ENCODE data around the gene XXYLT1. TPM values are rescaled to one million over a fixed set of nuclear protein-coding genes. Genes with fewer than 3 reads are reported as not detected.

Gene XXYLT1
- total and polyA plus RNA-seq, 9 of the 15 experiments (the other 6 are each of a cell fraction or from before 2014, with no cell fraction given), result 1.9 to 18.9 (median 15.0) TPM

- TF ChIP-seq FOSL1 (tag; conservative IDR thresholded peaks at IDR 0.05) (peak; percentile 44; the same call in 1 of the 2 replicates), ZEB2 (IDR thresholded peaks at IDR 0.05) (no peak), CUX1 (CRISPR knock-in tag; IDR thresholded peaks at IDR 0.05) (no peak), ATF3 (IDR thresholded peaks at IDR 0.05) (peak; percentile 45; the same call in 1 of the 2 replicates), ATF3 (CRISPR knock-in tag; conservative IDR thresholded peaks at IDR 0.05) (no peak), GABPB2 (CRISPR knock-in tag; conservative IDR thresholded peaks at IDR 0.05) (no peak), MXI1 (IDR thresholded peaks at IDR 0.05; ENCODE audit: low read depth, low read length) (no peak), THAP7 (CRISPR knock-in tag; IDR thresholded peaks at IDR 0.05) (no peak), ARID1B (IDR thresholded peaks at IDR 0.05) (0 out of 2 replicates have a peak, but pooled peaks have one; percentile 7), TEAD1 (CRISPR knock-in tag; IDR thresholded peaks at IDR 0.05) (no peak), MIER1 (IDR thresholded peaks at IDR 0.05; ENCODE audit: low read depth) (no peak), ATF7 (IDR thresholded peaks at IDR 0.05) (no peak), LCOR (CRISPR knock-in tag; IDR thresholded peaks at IDR 0.05) (no peak), NR3C1 (CRISPR knock-in tag; IDR thresholded peaks at IDR 0.05) (no peak), ZNF23 (CRISPR knock-in tag; IDR thresholded peaks at IDR 0.05) (no peak)
- in situ Hi-C loops (cut with MboI), result no loop called here
- ChIA-PET POLR2A (interaction anchor here (3.3 kb wide), 1 partner anchor 8 kb away, joined by 11 read pairs; no protein-coding TSS in a partner anchor), CTCF (ENCODE audit: low intra/inter-chr PET ratio) (no interaction called here)
- Histone ChIP-seq H3K27ac (ENCODE audit: extremely low read depth, low read depth, low read length) (peak overlapping the region; percentile 45; the same call in 1 of the 3 replicates), H4K20me1 (replicated peaks; ENCODE audit: control insufficient read depth, insufficient read depth, low read length) (no peaks in the 10 kb centered on the region), H3K27me3 (ENCODE audit: control insufficient read depth in 2 of 2, insufficient read depth in 2 of 2, low read length in 2 of 2) (no peaks in the 10 kb centered on the region), H3K4me1 (replicated peaks in 1 of 2; ENCODE audit: control insufficient read depth in 2 of 2, insufficient read depth in 2 of 2, low read length in 2 of 2) (peaks cover 22 to 33% of the 10 kb centered on the region in 2 experiments), H3K9me1 (ENCODE audit: control insufficient read depth, insufficient read depth, low read length) (no peaks in the 10 kb centered on the region), H3K4me2 (ENCODE audit: insufficient read depth, low read length) (no peak overlapping the region), H3K36me3 (ENCODE audit: control insufficient read depth, insufficient read depth, low read length) (no peaks in the 10 kb centered on the region; the same call in 2 of the 3 replicates), H3K9me3 (replicated peaks; ENCODE audit: control insufficient read depth, insufficient read depth, low read depth, low read length) (peaks cover 4% of the 10 kb centered on the region), H3K9ac (ENCODE audit: insufficient read depth in 1 of 2, low read depth in 2 of 2, low read length in 2 of 2) (peak overlapping the region in 1 of 2 experiments; percentile 26; a peak in 1 of 4 replicates), H3K79me2 (ENCODE audit: control insufficient read depth, insufficient read depth, low read length) (peaks cover 41% of the 10 kb centered on the region), H2AFZ (ENCODE audit: low read depth, low read length) (peak overlapping the region; percentile 25; the same call in 1 of the 2 replicates), H3K4me3 (no peak overlapping the region)
- FAIRE-seq, result no peak
- WGBS (ENCODE audit: insufficient coverage, low coverage, missing lambda C conversion rate), result 57% methylated on average over 5 of the region's 5 CpGs
- intact Hi-C loops (cut with micrococcal nuclease), result no loop called here
- ATAC-seq, result peak; percentile 45
- peak in 1 of 4 experiments; percentile 36 for DNase-seq (ENCODE audit: extremely low read depth in 1 of 4, low spot score in 3 of 4)
- no TSS peak for BruUV-seq (replicated peaks)
Observed at GRCh38 chr3:195196266-195196665, 74.7 kb downstream of the XXYLT1 start.

Data from K562 (cell line).